Measurements from ENCODE around the gene TMEM63C. TPM values are rescaled to one million over a fixed set of nuclear protein-coding genes. Genes with fewer than 3 reads are reported as not detected.

The TMEM63C gene
- polyA plus RNA-seq, 1 donor (not counting 4 experiments of a cell fraction or from before 2014, with no cell fraction given) = 0.66 TPM

DNA sequence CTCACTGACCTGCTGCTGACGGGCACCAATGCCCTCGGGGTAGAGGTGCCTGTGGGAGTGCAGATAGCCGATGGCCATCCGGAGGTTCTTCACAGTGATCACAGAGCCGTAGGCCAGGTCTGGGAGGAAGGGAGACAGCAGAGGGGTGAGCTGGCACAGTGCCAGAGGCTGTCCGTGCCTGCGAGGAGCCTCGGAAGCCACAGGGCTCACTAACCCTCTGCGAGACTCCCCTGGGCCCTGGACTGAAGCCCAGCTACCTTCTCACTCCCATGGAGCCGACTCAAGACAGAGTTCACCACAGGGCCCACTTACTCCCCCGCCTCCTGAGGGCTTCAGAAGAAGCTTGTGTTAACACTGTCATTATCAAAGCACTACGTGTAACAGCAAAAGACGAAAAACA, 114.6 kb downstream of the TMEM63C start:
- H3K27me3 ChIP-seq (ENCODE audit: control insufficient read depth, extremely low read depth, insufficient read depth, low read length) = no peaks in the 10 kb centered on the region
- H3K9me1 ChIP-seq (ENCODE audit: control insufficient read depth, extremely low read depth, insufficient read depth, low read length) = no peaks in the 10 kb centered on the region
- no peak overlapping the region for H3K4me2 ChIP-seq (ENCODE audit: control insufficient read depth, extremely low read depth, insufficient read depth, low read depth, low read length)
- no peaks in the 10 kb centered on the region for H3K79me2 ChIP-seq (ENCODE audit: control insufficient read depth, insufficient read depth, low read length)
- no peak overlapping the region for H3K27ac ChIP-seq (ENCODE audit: control insufficient read depth, insufficient read depth, low read length)
- peaks cover 8 to 31% of the 10 kb centered on the region in 2 experiments for H3K36me3 ChIP-seq (ENCODE audit: control insufficient read depth in 2 of 2, extremely low read depth in 1 of 2, insufficient read depth in 2 of 2, low read length in 2 of 2)
- dilution Hi-C loops (cut with MboI; ENCODE audit: extremely low pct_ligation_motif_present, low sequenced_read_pairs) = no loop called here
- TF ChIP-seq, protein P1, sequence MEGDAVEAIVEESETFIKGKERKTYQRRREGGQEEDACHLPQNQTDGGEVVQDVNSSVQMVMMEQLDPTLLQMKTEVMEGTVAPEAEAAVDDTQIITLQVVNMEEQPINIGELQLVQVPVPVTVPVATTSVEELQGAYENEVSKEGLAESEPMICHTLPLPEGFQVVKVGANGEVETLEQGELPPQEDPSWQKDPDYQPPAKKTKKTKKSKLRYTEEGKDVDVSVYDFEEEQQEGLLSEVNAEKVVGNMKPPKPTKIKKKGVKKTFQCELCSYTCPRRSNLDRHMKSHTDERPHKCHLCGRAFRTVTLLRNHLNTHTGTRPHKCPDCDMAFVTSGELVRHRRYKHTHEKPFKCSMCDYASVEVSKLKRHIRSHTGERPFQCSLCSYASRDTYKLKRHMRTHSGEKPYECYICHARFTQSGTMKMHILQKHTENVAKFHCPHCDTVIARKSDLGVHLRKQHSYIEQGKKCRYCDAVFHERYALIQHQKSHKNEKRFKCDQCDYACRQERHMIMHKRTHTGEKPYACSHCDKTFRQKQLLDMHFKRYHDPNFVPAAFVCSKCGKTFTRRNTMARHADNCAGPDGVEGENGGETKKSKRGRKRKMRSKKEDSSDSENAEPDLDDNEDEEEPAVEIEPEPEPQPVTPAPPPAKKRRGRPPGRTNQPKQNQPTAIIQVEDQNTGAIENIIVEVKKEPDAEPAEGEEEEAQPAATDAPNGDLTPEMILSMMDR (optimal IDR thresholded peaks at IDR 0.05 in 1 of 3, IDR thresholded peaks at IDR 0.05 in 1 of 3, conservative IDR thresholded peaks at IDR 0.05 in 1 of 3; ENCODE audit: extremely low read depth in 1 of 3, insufficient read depth in 2 of 3, low read length in 3 of 3) = no peak
- TF ChIP-seq EZH2 (IDR thresholded peaks at IDR 0.05; ENCODE audit: low read length) = no peak
- H3K9ac ChIP-seq (ENCODE audit: control insufficient read depth, extremely low read depth, insufficient read depth, low read length) = no peak overlapping the region
- H2AFZ ChIP-seq (ENCODE audit: control insufficient read depth, low read length) = no peak overlapping the region
- H3K4me3 ChIP-seq (ENCODE audit: control insufficient read depth in 2 of 3, extremely low read depth in 1 of 3, insufficient read depth in 2 of 3, low read depth in 1 of 3, low read length in 3 of 3) = no peak overlapping the region
- FAIRE-seq (no peak), DNase-seq (ENCODE audit: low read depth, low spot score) (no peak)
- no peaks in the 10 kb centered on the region for H3K9me3 ChIP-seq (ENCODE audit: control insufficient read depth, low read depth, low read length)
- H4K20me1 ChIP-seq (ENCODE audit: control insufficient read depth, extremely low read depth, insufficient read depth, low read length) = no peaks in the 10 kb centered on the region
- no peaks in the 10 kb centered on the region for H3K4me1 ChIP-seq (ENCODE audit: control insufficient read depth, extremely low read depth, insufficient read depth, low read length)

DNA sequence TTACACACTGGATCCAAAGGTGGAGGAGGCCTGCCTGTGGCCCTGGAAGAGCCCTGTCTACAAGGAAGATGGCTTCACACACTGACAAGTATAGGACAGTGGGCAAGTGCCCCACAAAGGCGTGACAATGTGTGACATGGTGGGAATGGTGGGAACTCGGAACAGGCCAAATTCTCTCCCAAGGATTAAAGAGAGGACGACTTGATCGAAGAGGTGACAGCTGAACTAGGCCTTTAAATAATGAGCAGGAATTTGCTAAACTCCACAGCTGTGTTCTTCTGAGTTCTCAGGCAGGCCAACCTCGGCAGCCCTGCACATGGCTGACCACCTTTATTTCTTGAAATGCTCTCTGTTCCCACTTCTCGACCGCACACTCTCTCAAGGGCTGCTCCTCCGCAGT, 115.3 kb downstream of the TMEM63C start:
- Histone ChIP-seq H3K27ac (ENCODE audit: control insufficient read depth, insufficient read depth, low read length) (no peak overlapping the region), H3K9ac (ENCODE audit: control insufficient read depth, extremely low read depth, insufficient read depth, low read length) (no peak overlapping the region), H3K4me1 (ENCODE audit: control insufficient read depth, extremely low read depth, insufficient read depth, low read length) (no peaks in the 10 kb centered on the region), H3K9me3 (ENCODE audit: control insufficient read depth, low read depth, low read length) (no peaks in the 10 kb centered on the region), H3K36me3 (ENCODE audit: control insufficient read depth in 2 of 2, extremely low read depth in 1 of 2, insufficient read depth in 2 of 2, low read length in 2 of 2) (peaks cover 9 to 31% of the 10 kb centered on the region in 2 experiments), H3K27me3 (ENCODE audit: control insufficient read depth, extremely low read depth, insufficient read depth, low read length) (no peaks in the 10 kb centered on the region), H3K4me3 (ENCODE audit: control insufficient read depth in 2 of 3, extremely low read depth in 1 of 3, insufficient read depth in 2 of 3, low read depth in 1 of 3, low read length in 3 of 3) (no peak overlapping the region), H2AFZ (ENCODE audit: control insufficient read depth, low read length) (no peak overlapping the region), H3K4me2 (ENCODE audit: control insufficient read depth, extremely low read depth, insufficient read depth, low read depth, low read length) (no peak overlapping the region), H3K9me1 (ENCODE audit: control insufficient read depth, extremely low read depth, insufficient read depth, low read length) (no peaks in the 10 kb centered on the region), H3K79me2 (ENCODE audit: control insufficient read depth, insufficient read depth, low read length) (no peaks in the 10 kb centered on the region), H4K20me1 (ENCODE audit: control insufficient read depth, extremely low read depth, insufficient read depth, low read length) (no peaks in the 10 kb centered on the region)
- DNase-seq (ENCODE audit: low read depth, low spot score) (no peak), FAIRE-seq (no peak)
- dilution Hi-C loops (cut with MboI; ENCODE audit: extremely low pct_ligation_motif_present, low sequenced_read_pairs) = no loop called here
- no peak for TF ChIP-seq EZH2 (IDR thresholded peaks at IDR 0.05; ENCODE audit: low read length)
- TF ChIP-seq, protein P1 (optimal IDR thresholded peaks at IDR 0.05 in 1 of 3, IDR thresholded peaks at IDR 0.05 in 1 of 3, conservative IDR thresholded peaks at IDR 0.05 in 1 of 3; ENCODE audit: extremely low read depth in 1 of 3, insufficient read depth in 2 of 3, low read length in 3 of 3) = no peak
